HepG2 (cell line): Measurements from ENCODE around the gene LOXL3. TPM values are rescaled to one million over a fixed set of nuclear protein-coding genes. Genes with fewer than 3 reads are reported as not detected.

Experiments used
- ATF7 ChIP-seq, 2 experiments: fragments of 450-650 bp in 1 of 2; sonication (generic) in 1 of 2; formaldehyde crosslinking in 1 of 2; IDR thresholded peaks; 2 replicates each; pipeline versions ENCODE4 v1.4.0 to v1.6.1; 2016 to 2020; ENCODE audit warnings: antibody characterized with exemption in 1 of 2, mild to moderate bottlenecking in 1 of 2, missing genetic modification reagents in 1 of 2
- CEBPG ChIP-seq: IDR thresholded peaks from 2 replicates; pipeline ENCODE4 v1.6.1; 2016
- FOSL2 ChIP-seq: sonication (generic); formaldehyde crosslinking; IDR thresholded peaks from 2 replicates; pipeline ENCODE4 v1.4.0; 2020; ENCODE audit warnings: missing genetic modification reagents
- HIVEP1 ChIP-seq: sonication (generic); formaldehyde crosslinking; IDR thresholded peaks from 2 replicates; pipeline ENCODE4 v1.4.0; 2020; ENCODE audit warnings: mild to moderate bottlenecking, missing genetic modification reagents
- PHB2 ChIP-seq: fragments of 450-650 bp; IDR thresholded peaks from 2 replicates; pipeline ENCODE4 v1.6.1; 2018; ENCODE audit not compliant: partially characterized antibody
- SRSF4 ChIP-seq: fragments of 200-400 bp; formaldehyde crosslinking; IDR thresholded peaks from one replicate; pipeline ENCODE4 v1.6.1; 2018; ENCODE audit warnings: mild to moderate bottlenecking, low read depth, low read length, moderate library complexity; ENCODE audit not compliant: poor library complexity, severe bottlenecking
- ZNF3 ChIP-seq: IDR thresholded peaks from 2 replicates; pipeline ENCODE4 v1.7.0; 2017; ENCODE audit warnings: inconsistent platforms
- ZNF558 ChIP-seq: sonication (generic); formaldehyde crosslinking; IDR thresholded peaks from 2 replicates; pipeline ENCODE4 v1.9.0; 2022; ENCODE audit warnings: mild to moderate bottlenecking, missing genetic modification reagents, borderline replicate concordance
- ZSCAN20 ChIP-seq: sonication (generic); formaldehyde crosslinking; IDR thresholded peaks from 2 replicates; pipeline ENCODE4 v1.4.0; 2020; ENCODE audit warnings: missing genetic modification reagents, mild to moderate bottlenecking, borderline replicate concordance
- polyA plus RNA-seq, 8 experiments: library from polyadenylated mRNA; depleted of rRNA in 3 of 8; stranded (reverse) in 7 of 8; unstranded in 1 of 8; fragments of >200 nt; fragmentation: Illumina TruSeq in 4 of 8; extraction: Trizol in 4 of 8; gene quantifications; 2 replicates each; pipeline versions ENCODE4 v1.2.1 to v1.2.3, GENCODE V29; 2011 to 2016; ENCODE audit warnings: low read depth in 4 of 8, missing spikeins in 1 of 8, mixed read lengths in 1 of 8; ENCODE audit not compliant: insufficient read depth in 1 of 8
- total RNA-seq, 5 experiments: library from RNA; depleted of rRNA; stranded (reverse); fragments of >200 nt; fragmentation: Illumina TruSeq; extraction: Trizol; gene quantifications; 2 replicates each; pipeline ENCODE4 v1.2.3, GENCODE V29; 2016; ENCODE audit warnings: low read depth in 1 of 5
- TF ChIP-seq, protein P1 (sequence below): sonication (generic); formaldehyde crosslinking; IDR thresholded peaks from 2 replicates; pipeline ENCODE4 v1.9.0; 2021; ENCODE audit warnings: missing genetic modification reagents, mild to moderate bottlenecking, borderline replicate concordance
- TF ChIP-seq, protein P2 (sequence below): sonication (generic); formaldehyde crosslinking; IDR thresholded peaks from 2 replicates; pipeline ENCODE4 v1.4.0; 2020; ENCODE audit warnings: missing genetic modification reagents
- TF ChIP-seq, protein P3 (sequence below): sonication (generic); formaldehyde crosslinking; IDR thresholded peaks from 2 replicates; pipeline ENCODE4 v1.4.0; 2020; ENCODE audit warnings: mild to moderate bottlenecking, missing genetic modification reagents
- TF ChIP-seq, protein P4 (sequence below): sonication (generic); formaldehyde crosslinking; IDR thresholded peaks from 2 replicates; pipeline ENCODE4 v1.5.1; 2020; ENCODE audit warnings: mild to moderate bottlenecking, missing genetic modification reagents, moderate library complexity
- TF ChIP-seq, protein P5 (sequence below): sonication (generic); formaldehyde crosslinking; IDR thresholded peaks from 2 replicates; pipeline ENCODE4 v1.4.0; 2020; ENCODE audit warnings: mild to moderate bottlenecking, missing genetic modification reagents
- TF ChIP-seq, protein P6 (sequence below): sonication (generic); formaldehyde crosslinking; IDR thresholded peaks from 2 replicates; pipeline ENCODE4 v1.4.0; 2020; ENCODE audit warnings: low read depth, mild to moderate bottlenecking, missing genetic modification reagents
- TF ChIP-seq, protein P7 (sequence below): sonication (generic); formaldehyde crosslinking; IDR thresholded peaks from 2 replicates; pipeline ENCODE4 v1.8.0; 2022; ENCODE audit warnings: missing genetic modification reagents, mild to moderate bottlenecking, borderline replicate concordance

Gene LOXL3
- total and polyA plus RNA-seq, 2 of the 13 experiments (the other 11 are each of a cell fraction or from before 2014, with no cell fraction given) = 0.55 to 6.5 TPM

DNA sequence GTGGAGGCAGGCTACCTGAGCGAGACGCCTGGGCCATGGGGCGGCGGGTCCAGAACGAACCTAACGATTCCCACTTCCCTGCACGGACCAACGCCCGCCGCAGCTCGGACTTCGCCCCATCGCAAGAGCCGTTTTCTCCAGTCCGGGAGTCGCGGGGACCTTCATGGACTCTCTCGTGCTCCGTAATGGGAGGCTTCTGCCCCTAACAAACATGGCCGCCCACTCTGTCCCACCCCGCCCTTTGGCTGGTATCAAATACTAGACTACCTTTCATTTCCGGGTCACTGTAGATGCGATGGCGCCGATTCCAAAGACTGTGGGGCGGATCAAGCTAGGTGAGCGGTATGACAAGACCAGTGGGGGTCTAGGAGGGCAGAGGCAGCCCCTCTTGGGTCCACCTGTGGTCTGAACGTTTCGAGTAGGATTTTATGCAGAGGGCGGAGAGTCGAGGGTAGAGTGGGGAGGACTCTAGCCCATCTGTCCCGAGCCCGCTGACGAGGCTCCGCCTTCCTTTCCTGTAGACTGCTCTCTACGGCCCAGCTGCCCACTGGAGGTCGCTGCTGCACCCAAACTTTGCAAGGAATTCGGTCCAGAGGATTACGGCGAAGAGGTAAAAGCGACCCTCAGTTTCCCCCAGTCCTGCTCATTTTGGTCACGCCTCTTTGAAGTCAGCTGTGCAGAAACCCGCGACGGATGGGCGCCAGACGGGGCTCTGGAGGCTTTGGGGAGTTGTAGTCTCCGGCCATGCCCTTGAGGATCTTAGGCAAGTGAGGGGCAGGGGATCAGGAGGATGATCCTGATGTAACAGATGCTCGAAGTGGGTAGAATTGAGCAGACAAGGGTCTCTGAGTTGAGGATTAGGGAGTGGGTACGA is 70.7 kb downstream of the LOXL3 start, which contains the start of the genes CCDC142 and TTC31 (continued):
- TF ChIP-seq, protein P1, sequence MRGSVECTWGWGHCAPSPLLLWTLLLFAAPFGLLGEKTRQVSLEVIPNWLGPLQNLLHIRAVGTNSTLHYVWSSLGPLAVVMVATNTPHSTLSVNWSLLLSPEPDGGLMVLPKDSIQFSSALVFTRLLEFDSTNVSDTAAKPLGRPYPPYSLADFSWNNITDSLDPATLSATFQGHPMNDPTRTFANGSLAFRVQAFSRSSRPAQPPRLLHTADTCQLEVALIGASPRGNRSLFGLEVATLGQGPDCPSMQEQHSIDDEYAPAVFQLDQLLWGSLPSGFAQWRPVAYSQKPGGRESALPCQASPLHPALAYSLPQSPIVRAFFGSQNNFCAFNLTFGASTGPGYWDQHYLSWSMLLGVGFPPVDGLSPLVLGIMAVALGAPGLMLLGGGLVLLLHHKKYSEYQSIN (CRISPR knock-in tag) = no peak
- TF ChIP-seq, protein P2, sequence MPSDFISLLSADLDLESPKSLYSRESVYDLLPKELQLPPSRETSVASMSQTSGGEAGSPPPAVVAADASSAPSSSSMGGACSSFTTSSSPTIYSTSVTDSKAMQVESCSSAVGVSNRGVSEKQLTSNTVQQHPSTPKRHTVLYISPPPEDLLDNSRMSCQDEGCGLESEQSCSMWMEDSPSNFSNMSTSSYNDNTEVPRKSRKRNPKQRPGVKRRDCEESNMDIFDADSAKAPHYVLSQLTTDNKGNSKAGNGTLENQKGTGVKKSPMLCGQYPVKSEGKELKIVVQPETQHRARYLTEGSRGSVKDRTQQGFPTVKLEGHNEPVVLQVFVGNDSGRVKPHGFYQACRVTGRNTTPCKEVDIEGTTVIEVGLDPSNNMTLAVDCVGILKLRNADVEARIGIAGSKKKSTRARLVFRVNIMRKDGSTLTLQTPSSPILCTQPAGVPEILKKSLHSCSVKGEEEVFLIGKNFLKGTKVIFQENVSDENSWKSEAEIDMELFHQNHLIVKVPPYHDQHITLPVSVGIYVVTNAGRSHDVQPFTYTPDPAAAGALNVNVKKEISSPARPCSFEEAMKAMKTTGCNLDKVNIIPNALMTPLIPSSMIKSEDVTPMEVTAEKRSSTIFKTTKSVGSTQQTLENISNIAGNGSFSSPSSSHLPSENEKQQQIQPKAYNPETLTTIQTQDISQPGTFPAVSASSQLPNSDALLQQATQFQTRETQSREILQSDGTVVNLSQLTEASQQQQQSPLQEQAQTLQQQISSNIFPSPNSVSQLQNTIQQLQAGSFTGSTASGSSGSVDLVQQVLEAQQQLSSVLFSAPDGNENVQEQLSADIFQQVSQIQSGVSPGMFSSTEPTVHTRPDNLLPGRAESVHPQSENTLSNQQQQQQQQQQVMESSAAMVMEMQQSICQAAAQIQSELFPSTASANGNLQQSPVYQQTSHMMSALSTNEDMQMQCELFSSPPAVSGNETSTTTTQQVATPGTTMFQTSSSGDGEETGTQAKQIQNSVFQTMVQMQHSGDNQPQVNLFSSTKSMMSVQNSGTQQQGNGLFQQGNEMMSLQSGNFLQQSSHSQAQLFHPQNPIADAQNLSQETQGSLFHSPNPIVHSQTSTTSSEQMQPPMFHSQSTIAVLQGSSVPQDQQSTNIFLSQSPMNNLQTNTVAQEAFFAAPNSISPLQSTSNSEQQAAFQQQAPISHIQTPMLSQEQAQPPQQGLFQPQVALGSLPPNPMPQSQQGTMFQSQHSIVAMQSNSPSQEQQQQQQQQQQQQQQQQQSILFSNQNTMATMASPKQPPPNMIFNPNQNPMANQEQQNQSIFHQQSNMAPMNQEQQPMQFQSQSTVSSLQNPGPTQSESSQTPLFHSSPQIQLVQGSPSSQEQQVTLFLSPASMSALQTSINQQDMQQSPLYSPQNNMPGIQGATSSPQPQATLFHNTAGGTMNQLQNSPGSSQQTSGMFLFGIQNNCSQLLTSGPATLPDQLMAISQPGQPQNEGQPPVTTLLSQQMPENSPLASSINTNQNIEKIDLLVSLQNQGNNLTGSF (CRISPR knock-in tag) = peak; percentile 43; the same call in 1 of the 2 replicates
- TF ChIP-seq, protein P3, sequence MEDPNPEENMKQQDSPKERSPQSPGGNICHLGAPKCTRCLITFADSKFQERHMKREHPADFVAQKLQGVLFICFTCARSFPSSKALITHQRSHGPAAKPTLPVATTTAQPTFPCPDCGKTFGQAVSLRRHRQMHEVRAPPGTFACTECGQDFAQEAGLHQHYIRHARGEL (CRISPR knock-in tag) = peak; percentile 68; the same call in 1 of the 2 replicates
- TF ChIP-seq ZNF3 (CRISPR knock-in tag) = 0 out of 2 replicates have a peak, but pooled peaks have one; percentile 23
- TF ChIP-seq ZNF558 = peak; percentile 28; the same call in 1 of the 2 replicates
- TF ChIP-seq CEBPG (CRISPR knock-in tag) = peak; percentile 17; the same call in 1 of the 2 replicates
- TF ChIP-seq, protein P4, sequence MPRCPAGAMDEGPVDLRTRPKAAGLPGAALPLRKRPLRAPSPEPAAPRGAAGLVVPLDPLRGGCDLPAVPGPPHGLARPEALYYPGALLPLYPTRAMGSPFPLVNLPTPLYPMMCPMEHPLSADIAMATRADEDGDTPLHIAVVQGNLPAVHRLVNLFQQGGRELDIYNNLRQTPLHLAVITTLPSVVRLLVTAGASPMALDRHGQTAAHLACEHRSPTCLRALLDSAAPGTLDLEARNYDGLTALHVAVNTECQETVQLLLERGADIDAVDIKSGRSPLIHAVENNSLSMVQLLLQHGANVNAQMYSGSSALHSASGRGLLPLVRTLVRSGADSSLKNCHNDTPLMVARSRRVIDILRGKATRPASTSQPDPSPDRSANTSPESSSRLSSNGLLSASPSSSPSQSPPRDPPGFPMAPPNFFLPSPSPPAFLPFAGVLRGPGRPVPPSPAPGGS = no peak; the same call in 1 of the 2 replicates
- no peak for TF ChIP-seq SRSF4
- peak; percentile 68 for TF ChIP-seq HIVEP1 (CRISPR knock-in tag)
- TF ChIP-seq ZSCAN20 (CRISPR knock-in tag) = 0 out of 2 replicates have a peak, but pooled peaks have one; percentile 58
- TF ChIP-seq, protein P5, sequence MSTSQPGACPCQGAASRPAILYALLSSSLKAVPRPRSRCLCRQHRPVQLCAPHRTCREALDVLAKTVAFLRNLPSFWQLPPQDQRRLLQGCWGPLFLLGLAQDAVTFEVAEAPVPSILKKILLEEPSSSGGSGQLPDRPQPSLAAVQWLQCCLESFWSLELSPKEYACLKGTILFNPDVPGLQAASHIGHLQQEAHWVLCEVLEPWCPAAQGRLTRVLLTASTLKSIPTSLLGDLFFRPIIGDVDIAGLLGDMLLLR (CRISPR knock-in tag) = peak; percentile 88
- TF ChIP-seq, protein P6, sequence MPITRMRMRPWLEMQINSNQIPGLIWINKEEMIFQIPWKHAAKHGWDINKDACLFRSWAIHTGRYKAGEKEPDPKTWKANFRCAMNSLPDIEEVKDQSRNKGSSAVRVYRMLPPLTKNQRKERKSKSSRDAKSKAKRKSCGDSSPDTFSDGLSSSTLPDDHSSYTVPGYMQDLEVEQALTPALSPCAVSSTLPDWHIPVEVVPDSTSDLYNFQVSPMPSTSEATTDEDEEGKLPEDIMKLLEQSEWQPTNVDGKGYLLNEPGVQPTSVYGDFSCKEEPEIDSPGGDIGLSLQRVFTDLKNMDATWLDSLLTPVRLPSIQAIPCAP (CRISPR knock-in tag) = 0 out of 2 replicates have a peak, but pooled peaks have one; percentile 64
- TF ChIP-seq PHB2 = no peak
- TF ChIP-seq, protein P7, sequence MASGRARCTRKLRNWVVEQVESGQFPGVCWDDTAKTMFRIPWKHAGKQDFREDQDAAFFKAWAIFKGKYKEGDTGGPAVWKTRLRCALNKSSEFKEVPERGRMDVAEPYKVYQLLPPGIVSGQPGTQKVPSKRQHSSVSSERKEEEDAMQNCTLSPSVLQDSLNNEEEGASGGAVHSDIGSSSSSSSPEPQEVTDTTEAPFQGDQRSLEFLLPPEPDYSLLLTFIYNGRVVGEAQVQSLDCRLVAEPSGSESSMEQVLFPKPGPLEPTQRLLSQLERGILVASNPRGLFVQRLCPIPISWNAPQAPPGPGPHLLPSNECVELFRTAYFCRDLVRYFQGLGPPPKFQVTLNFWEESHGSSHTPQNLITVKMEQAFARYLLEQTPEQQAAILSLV = no peak; the same call in 1 of the 2 replicates
- no peak for TF ChIP-seq ATF7 (IDR thresholded peaks at IDR 0.05)
- TF ChIP-seq ATF7 (CRISPR knock-in tag; IDR thresholded peaks at IDR 0.05) = no peak; the same call in none of the 2 replicates
- peak; percentile 32; the same call in 1 of the 2 replicates for TF ChIP-seq FOSL2 (CRISPR knock-in tag)
